ENCODE measurements around the gene SPOCD1.

The SPOCD1 gene

GRCh38 chr1:31775210-31775999 is 40.4 kb downstream of the SPOCD1 start:
- TF ChIP-seq NFIC (IDR thresholded peaks at IDR 0.05) (0 out of 2 replicates have a peak, but pooled peaks have one; percentile 20), RAD21 (IDR thresholded peaks at IDR 0.05; ENCODE audit: low read depth) (no peak)

DNA sequence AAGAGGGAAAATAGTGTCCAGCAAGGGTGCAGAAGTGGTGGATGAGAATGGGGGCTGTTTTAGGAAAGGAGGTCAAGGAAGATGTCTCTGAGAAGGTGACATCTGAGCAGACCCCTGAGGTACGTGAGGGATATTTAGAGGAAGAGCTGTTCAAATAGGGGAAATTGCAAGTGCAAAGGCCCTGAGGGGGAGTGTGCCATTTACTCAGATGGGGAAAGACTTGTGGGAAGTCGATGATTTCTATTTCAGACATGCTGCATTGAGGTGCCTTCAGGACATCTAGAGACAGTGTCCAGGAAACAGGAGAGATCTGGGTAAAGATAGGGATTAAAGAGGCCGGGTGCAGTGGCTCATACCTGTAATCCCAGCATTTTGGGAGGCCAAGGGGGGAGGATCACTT is 41.3 kb downstream of the SPOCD1 start:
- TF ChIP-seq EP300 (IDR thresholded peaks at IDR 0.05; ENCODE audit: borderline replicate concordance) (no peak), CEBPB (IDR thresholded peaks at IDR 0.05) (no peak), REST (IDR thresholded peaks at IDR 0.05; ENCODE audit: low read depth) (no peak), ZBTB7A (IDR thresholded peaks at IDR 0.05; ENCODE audit: low read depth) (no peak), NFIC (IDR thresholded peaks at IDR 0.05) (no peak), TCF12 (IDR thresholded peaks at IDR 0.05; ENCODE audit: low read depth) (no peak), MAX (IDR thresholded peaks at IDR 0.05) (no peak), CREB1 (IDR thresholded peaks at IDR 0.05; ENCODE audit: low read depth) (no peak), RAD21 (IDR thresholded peaks at IDR 0.05; ENCODE audit: low read depth) (no peak), FOXM1 (IDR thresholded peaks at IDR 0.05; ENCODE audit: borderline replicate concordance, low read depth) (no peak), EGR1 (IDR thresholded peaks at IDR 0.05) (no peak), YY1 (IDR thresholded peaks at IDR 0.05; ENCODE audit: low read depth) (no peak), USF1 (IDR thresholded peaks at IDR 0.05) (no peak), TEAD4 (IDR thresholded peaks at IDR 0.05) (no peak), TAF1 (IDR thresholded peaks at IDR 0.05; ENCODE audit: low read depth) (no peak)

GRCh38 chr1:31773861-31774260 is 42.0 kb downstream of the SPOCD1 start:
- TF ChIP-seq CREB1 (IDR thresholded peaks at IDR 0.05; ENCODE audit: low read depth), result no peak
- no peak for TF ChIP-seq FOXM1 (IDR thresholded peaks at IDR 0.05; ENCODE audit: borderline replicate concordance, low read depth)
- no peak for TF ChIP-seq RAD21 (IDR thresholded peaks at IDR 0.05; ENCODE audit: low read depth)
- TF ChIP-seq ZBTB7A (IDR thresholded peaks at IDR 0.05; ENCODE audit: low read depth), result no peak
- TF ChIP-seq TEAD4 (IDR thresholded peaks at IDR 0.05), result no peak
- no peak for TF ChIP-seq TAF1 (IDR thresholded peaks at IDR 0.05; ENCODE audit: low read depth)

- TF ChIP-seq FOXM1 (IDR thresholded peaks at IDR 0.05; ENCODE audit: borderline replicate concordance, low read depth) (no peak), NFIC (IDR thresholded peaks at IDR 0.05) (no peak), TCF12 (IDR thresholded peaks at IDR 0.05; ENCODE audit: low read depth) (no peak), YY1 (IDR thresholded peaks at IDR 0.05; ENCODE audit: low read depth) (no peak), REST (IDR thresholded peaks at IDR 0.05; ENCODE audit: low read depth) (no peak), ZBTB7A (IDR thresholded peaks at IDR 0.05; ENCODE audit: low read depth) (no peak), MAX (IDR thresholded peaks at IDR 0.05) (no peak), USF1 (IDR thresholded peaks at IDR 0.05) (no peak), EGR1 (IDR thresholded peaks at IDR 0.05) (no peak), TEAD4 (IDR thresholded peaks at IDR 0.05) (no peak), CEBPB (IDR thresholded peaks at IDR 0.05) (no peak), RAD21 (IDR thresholded peaks at IDR 0.05; ENCODE audit: low read depth) (no peak), TAF1 (IDR thresholded peaks at IDR 0.05; ENCODE audit: low read depth) (no peak), EP300 (IDR thresholded peaks at IDR 0.05; ENCODE audit: borderline replicate concordance) (no peak), CREB1 (IDR thresholded peaks at IDR 0.05; ENCODE audit: low read depth) (no peak)
Measured at GRCh38 chr1:31772669-31773248, 43.1 kb downstream of the SPOCD1 start.

GRCh38 chr1:31771891-31772668 is 43.7 kb downstream of the SPOCD1 start:
- no peak for TF ChIP-seq EGR1 (IDR thresholded peaks at IDR 0.05)
- no peak for TF ChIP-seq CREB1 (IDR thresholded peaks at IDR 0.05; ENCODE audit: low read depth)
- TF ChIP-seq FOXM1 (IDR thresholded peaks at IDR 0.05; ENCODE audit: borderline replicate concordance, low read depth), result no peak
- TF ChIP-seq YY1 (IDR thresholded peaks at IDR 0.05; ENCODE audit: low read depth), result no peak
- no peak for TF ChIP-seq MAX (IDR thresholded peaks at IDR 0.05)

Measured in Ishikawa (cell line).